ENCODE measurements around the gene SMIM23.

- TF ChIP-seq TCF4 (CRISPR knock-in tag; IDR thresholded peaks at IDR 0.05; ENCODE audit: borderline replicate concordance) (no peak), PPARA (CRISPR knock-in tag; IDR thresholded peaks at IDR 0.05; ENCODE audit: borderline replicate concordance) (no peak), PATZ1 (CRISPR knock-in tag; IDR thresholded peaks at IDR 0.05; ENCODE audit: borderline replicate concordance) (no peak)
- TF ChIP-seq, protein P1, sequence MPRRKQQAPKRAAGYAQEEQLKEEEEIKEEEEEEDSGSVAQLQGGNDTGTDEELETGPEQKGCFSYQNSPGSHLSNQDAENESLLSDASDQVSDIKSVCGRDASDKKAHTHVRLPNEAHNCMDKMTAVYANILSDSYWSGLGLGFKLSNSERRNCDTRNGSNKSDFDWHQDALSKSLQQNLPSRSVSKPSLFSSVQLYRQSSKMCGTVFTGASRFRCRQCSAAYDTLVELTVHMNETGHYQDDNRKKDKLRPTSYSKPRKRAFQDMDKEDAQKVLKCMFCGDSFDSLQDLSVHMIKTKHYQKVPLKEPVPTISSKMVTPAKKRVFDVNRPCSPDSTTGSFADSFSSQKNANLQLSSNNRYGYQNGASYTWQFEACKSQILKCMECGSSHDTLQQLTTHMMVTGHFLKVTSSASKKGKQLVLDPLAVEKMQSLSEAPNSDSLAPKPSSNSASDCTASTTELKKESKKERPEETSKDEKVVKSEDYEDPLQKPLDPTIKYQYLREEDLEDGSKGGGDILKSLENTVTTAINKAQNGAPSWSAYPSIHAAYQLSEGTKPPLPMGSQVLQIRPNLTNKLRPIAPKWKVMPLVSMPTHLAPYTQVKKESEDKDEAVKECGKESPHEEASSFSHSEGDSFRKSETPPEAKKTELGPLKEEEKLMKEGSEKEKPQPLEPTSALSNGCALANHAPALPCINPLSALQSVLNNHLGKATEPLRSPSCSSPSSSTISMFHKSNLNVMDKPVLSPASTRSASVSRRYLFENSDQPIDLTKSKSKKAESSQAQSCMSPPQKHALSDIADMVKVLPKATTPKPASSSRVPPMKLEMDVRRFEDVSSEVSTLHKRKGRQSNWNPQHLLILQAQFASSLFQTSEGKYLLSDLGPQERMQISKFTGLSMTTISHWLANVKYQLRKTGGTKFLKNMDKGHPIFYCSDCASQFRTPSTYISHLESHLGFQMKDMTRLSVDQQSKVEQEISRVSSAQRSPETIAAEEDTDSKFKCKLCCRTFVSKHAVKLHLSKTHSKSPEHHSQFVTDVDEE (CRISPR knock-in tag; IDR thresholded peaks at IDR 0.05) = no peak
Measured at GRCh38 chr5:171832775-171833174, 47.2 kb downstream of the SMIM23 start.

Data from SK-N-SH treated with all-trans-retinoic acid at 6 μM for 48 hours (cell line).